NOMO-1 treated with DMSO at 0.1 percent for 48 hours (cell line): ENCODE measurements around the gene PLEKHA6.
A peak's percentile ranks its signal among the peaks of the same experiment; 100 is the strongest.

Source experiments
- DNase-seq: peaks from one replicate; lab custom pipeline; 2025; ENCODE audit not compliant: unreplicated experiment; lab: John Stamatoyannopoulos, UW

The PLEKHA6 gene

DNA sequence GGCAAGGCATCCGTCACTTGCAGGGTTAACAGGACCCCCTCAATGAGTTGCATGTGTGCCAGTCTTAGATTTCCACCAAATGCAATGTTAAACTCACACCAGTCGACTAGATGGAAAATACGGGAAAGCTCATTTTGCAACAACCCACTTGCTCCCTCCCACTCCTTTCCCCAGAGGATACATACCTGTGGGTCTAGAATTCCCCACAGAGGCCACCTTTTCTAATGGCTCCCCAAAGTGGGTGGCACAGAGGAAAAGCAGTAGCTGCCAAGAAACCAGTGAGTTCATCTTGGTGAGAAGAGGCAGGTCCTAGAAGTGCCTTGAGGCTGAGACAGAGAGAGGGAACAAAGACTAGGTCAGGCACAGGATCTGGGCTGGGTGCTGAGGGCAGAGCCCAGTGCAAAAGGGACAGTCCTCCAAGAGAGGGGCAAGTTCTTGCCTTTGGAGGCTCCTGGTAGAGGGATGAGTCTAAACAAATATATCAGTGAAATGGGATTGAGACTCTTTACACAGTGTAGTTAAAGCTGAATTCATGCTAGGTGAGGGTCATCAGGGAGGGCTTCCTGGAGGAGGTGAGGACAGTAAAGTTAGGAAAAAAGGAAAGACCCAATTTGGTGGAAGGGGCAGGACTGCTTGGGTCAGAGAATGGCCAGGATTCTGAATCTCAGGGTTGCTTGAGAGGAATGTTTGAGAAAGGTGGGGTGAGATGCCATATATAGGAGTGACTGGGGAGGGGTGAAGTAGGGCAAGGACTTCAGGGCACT lies 167.0 kb downstream of the PLEKHA6 start:
- no peak for DNase-seq

DNA sequence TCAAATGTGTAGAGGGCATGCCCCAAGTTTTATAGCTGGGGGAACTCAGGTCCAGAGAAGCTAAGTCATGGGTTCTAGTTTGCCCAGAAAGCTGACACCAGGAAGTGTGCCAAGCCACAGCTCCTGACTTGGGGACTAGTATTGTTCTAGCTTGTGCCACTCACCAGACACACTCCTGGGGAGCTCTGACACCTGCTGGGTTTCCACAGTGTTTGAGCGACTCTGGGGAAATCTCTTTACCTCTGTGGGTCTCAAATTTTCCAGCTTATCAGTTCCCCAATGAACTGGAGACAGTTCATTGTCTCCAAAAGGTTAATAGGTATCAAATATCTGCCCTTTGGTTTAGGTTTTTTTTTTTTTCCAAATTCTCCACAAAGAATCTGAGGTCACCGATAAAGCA lies 167.7 kb downstream of the PLEKHA6 start:
- no peak for DNase-seq

DNA sequence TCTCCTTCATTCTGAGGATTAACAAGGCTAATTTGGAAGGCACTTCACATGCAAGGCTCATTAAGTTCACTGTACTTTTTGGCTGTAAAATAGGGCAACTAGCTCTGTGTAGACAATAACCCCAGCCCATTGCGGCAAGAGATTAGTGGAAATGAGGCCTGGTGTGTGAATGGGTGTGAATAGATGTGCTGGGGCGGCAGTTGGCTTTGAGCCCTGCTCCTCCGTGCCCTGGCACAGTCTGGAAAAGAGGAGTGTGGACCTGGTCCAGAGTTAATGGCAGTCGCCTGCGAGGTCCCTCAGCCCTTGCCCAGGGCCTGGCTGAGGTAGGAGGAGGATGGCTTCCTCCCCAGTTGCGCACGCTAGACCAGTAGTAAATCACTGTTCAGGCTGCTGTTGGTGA lies 168.3 kb downstream of the PLEKHA6 start:
- DNase-seq: no peak

DNA sequence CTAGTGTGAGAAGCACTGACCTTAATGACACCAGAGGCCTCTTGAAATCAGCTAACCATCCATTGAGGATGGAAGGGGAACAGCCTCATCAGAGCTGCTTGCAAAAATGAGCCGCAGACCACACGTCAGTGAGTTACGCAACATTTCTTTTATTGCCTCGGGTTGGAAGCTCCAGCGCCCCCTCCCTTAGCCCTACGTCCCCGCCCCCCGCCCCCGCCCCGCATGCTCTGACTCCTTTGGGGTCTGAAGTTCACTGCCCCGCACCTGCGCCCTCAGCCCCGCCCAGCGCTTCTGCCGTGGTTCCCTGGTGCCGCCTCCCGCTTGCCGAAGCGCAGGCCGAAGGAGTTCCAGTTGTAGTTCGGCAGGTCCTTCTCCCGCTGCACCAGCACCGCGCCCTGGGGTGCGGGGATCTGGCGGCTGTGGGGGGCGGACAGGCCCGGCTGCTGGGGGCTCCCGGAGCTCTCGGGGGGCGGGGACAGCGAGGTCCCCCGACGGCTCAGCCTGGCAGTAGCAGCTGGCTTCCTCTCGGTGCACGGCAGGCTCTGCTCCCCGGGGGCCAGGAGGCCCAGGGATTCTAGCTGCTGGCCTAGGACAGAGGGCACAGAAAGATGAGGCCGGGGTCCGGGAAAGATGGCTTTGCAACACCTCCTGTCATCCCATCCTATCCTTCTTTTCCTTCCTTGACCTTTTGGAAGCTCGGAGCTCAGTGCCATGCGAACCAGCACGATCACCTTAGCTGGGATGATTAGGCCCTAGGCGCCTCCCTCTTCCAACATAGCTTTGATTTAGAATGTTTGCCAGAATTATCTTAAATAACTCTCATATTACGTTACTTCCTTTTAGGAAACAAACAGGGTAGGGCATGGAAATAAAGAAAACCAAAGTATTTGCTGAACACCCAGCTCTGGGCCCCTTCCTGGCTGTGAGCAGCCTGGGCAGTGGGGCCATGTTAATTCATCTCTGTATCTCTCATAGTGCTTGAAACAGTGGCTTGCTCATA lies 169.2 kb downstream of the PLEKHA6 start:
- peak; percentile 88 for DNase-seq

DNA sequence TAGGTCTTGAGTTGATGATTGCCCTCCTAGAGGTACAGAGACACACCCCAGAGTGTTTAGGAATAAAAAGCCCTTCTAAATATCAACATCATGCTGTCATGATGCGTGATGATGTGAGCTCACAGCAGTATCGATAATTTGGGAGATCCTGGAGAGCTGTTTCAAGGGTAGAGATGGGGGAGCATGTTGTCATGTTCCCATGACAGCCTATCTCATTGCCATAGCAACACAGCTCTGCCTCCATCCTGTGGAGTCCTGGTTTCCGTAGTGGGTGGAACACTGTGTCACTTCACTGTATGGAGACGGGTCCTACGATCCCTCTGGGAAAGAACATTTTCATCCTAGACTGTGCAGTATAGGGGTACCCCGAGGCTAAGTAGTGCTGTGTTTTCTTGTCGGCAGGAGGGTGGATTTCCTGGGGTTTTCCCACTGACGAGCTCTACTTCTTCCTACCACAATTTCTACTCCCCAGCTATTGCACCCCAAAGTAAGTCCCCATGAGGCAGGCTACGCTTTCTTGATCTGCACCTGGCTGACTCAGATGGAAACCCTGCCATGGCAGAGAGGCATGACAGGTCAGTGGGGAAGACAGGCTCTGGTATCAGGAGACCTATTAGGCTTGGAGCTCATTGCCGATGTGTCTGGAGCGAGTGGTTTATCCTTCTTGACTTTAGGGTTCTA lies 170.6 kb downstream of the PLEKHA6 start:
- DNase-seq: no peak

DNA sequence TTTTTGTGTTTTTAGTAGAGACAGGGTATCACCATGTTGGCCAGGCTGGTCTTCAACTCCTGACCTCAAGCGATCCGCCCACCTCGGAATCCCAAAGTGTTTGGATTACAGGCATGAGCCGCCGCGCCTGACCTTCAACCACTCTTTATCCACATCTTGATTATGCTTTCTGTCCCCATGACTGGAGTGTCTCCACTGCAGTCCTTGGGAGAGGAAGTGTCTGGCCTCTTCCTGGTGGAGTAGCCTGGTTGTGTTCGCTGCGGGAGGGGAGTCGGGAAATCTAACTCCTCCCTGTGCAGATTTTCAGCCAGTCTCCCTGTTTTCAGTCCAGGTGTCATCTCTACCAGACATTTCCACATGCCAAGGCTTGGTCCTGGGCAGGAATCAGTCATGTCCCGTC lies 173.1 kb downstream of the PLEKHA6 start:
- no peak for DNase-seq

DNA sequence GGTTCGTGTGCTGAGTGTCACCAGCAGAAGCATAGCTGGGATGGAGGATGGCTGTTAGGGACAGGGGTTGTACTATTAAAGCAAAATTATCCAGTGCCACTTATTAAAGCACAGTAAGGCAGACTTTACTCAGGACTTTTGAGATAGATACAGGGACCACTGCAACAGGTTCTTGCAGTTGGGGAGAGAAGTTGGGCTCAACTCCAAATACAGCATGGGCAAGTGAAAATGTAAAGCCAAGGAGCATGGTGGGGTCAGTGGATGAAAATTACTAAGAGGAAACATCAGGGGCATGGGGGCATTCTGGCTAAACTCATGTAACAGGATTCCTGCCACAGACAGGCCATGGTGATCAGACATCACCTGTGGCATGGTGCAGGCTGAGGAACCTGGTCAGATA lies 178.6 kb downstream of the PLEKHA6 start:
- DNase-seq: no peak

DNA sequence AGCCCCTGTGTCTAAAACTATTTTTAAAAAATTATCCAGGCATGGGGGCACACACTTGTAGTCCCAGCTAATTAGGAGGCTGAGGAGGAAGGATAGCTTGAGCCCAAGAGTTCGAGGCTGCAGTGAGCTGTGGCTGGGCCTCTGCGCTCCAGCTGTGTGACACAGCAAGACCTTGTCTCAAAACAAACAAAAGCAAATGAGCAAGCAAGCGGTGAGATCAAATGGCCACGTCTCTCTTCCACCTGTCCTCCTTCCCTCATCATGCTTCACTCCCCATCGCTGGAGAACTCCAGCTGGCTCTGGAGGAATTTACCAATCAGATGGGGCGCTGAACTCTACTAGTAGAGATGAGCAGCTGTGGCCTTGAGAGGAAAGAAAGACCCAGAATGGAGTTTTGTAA lies 179.6 kb downstream of the PLEKHA6 start:
- no peak for DNase-seq

DNA sequence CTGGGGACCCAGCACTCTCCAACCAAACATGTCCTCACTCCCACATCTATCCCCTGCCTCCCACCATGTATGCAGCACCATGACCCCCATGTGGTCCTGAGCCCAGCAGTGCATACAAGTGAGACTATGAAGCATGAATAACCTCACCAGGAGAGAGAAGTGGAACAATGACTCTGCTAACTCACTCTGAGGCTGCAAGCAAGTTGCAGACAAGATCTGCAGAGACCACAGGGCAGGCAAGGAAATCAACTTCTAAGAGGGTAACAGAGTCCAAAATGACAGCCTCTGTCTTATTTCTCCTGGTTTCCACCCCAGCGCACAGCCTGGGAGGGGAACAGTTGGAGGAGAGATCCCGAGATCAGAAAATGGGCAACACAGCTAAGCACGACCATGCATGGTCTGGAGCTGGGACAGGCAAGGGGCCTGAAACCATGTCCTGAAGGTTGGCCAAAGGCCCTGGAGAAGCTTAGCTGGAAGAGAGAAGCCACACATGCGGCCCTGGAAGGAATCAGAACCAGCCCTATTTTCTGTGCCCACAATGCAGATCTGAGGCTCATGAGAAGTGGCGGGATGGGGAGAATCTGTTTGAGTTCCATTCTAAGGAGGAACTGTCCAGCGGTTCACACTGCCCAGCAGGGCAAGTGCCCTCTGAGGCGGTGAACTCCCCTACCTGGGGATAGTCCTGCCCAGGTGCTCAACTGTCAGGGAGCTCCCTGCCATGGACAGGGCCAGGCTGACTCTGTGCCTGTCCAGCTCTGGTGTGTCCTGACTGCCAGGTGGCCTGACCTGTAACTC lies 181.0 kb downstream of the PLEKHA6 start:
- no peak for DNase-seq

DNA sequence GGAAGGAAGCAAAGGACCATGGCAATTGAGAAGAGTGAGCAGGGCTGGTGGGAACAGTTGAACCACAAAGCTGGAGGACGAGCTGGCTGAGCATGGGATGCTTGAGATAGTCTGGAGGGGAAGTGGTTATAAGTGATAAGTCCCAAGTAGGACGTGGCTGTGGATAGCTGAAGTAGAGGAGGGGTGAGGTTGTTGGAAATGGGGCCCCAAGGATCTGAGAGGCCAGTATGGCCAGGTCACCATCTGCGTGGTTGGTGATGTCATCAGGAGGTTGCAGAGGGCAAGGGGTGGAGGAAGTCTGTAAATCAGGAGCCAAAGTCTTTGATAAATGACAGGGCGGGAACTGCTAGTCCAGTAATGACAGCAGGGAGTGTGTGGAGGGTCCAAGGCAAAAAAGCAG lies 182.6 kb downstream of the PLEKHA6 start:
- DNase-seq: no peak

DNA sequence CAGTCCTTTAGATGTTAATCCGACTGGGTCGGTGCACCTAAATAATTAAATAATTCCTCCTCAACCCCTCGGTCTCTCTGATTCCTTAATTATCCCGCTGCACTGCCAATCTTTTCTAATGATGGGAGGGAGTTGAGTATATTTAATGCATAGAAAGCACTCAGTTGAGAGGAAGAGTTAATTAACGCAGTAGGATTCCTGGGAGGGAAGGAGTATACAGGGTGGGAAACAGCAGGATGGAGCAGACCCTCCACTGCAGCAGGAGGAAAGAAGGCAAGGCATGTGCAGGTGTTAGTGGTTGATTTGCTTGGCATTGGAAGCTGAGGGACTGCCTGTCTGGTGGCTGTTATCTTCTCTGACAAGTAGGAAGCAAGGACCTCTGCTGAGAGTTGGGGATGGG lies 183.7 kb downstream of the PLEKHA6 start:
- DNase-seq: no peak

DNA sequence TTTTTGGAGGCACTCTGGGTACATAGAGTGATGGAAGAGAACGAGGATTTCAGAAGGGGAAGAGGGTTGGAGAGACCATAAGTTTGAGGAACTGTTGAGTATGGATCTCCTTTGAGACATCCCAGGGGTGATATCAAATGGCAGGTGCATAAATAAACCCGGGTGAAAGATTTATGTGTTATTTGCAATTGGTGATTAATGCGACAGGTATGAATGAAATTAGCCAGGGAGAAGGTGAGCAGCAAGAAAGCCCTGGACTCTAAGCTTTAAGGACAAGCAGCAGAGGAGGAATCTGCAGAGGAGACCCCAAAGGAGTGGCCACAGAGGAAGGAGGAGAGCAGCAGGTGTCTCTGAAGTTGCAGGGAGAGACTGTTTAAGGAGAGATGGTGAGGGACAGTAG lies 184.8 kb downstream of the PLEKHA6 start:
- DNase-seq: no peak

DNA sequence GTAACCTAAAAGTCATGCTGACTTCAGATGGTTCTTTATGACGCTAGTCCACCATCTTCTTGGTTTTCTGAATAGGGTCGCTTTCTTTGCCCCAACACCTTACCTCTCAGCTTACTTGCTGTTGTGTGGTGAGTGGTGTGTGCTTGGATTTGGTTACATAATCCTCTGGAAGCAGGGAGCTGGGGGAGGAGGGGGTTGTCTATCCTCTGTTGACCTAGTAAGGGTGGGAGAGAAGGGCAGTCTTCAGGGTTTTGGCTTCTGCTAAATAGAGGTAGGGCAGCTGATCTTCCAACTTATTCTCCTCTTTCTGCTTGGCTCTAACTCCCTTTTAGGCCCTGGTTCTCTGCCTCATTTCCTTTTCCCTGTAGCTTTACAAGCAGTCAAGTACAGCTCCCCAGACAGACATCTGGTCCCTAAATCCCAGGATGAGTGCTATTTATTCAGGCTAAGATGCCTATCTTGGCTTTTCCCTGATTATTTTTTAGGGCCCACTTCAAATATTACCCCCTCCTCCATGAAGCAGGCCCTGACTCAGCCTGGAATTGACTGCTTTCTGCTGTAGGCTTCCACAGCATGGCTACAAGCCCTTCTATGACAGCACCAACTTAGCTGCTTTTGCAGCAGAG lies 187.2 kb downstream of the PLEKHA6 start:
- DNase-seq: no peak

DNA sequence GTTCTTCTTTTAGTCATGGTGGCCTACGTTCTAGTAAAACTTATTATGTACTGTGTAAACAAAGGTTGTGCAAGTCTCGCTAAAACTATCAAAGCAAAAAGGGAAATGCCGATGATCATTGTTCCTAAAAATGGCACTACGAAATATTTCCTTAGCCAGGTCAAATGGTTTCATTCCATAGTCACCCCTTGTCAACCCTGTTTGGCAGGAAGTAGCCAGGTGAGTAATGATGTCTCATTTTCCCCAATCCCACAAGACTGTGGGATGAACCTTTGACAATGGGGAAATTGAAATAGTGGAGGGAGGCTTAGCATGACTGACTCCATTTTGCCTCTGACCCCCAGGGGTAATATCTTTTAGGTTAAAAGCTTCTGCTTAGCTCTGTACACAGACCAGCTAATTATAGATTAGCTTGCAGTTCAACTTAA lies 188.0 kb downstream of the PLEKHA6 start:
- DNase-seq: peak; percentile 44

DNA sequence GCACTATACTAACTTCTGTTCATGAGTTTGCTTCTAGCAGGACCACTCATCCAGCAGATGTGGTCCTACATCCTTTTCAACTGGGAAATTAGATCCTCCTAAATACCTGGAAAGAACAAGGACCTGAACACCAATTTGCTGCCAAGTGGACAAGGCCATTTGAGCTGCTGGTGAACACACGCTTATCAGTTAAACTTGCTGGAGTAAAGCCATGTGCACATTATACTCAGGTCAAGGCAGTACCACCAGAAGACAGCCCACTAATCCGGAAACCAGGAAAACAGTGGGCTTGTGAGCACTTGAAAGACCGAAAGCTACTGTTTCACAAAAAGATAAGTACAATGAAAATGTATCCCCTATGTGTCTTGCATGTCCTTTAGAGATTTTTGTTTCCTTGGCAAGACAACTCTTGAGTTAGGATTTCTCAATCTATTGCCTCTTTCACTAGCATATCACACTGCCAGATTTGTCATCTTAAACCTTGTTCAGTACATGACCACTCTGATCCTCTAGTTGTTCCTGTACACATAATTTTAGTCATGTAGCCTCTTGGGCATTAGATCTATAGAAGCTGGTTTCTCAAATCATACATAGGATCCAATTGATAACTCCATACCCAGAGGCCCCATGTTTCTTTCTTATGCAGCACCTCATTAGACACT lies 189.1 kb downstream of the PLEKHA6 start:
- no peak for DNase-seq

DNA sequence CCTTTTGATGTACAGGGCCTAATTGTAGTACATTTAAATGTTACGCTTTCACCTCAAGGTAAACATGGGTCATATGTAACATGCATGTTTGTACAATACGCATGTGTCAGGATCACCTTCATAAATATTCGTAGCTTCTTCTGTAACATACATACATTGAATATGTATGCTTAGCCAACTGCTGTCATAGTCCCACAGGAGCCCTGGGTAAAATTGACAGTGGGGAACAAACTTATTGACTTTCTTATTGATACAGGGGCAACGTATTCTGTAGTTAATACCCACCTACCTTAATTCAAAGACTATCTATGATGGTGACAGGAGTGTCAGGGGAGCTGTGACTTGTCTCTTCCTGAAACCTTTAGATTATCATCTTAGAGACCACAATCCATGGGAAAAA lies 189.9 kb downstream of the PLEKHA6 start:
- no peak for DNase-seq
